Left lung (tissue), 10 donors: ENCODE measurements around the gene ATP2B3. TPM values are rescaled to one million over a fixed set of nuclear protein-coding genes. Genes with fewer than 3 reads are reported as not detected.

ENCODE experiments used
- ATAC-seq: fragments of 200-7000 bp; cut with Tn5 transposase; one replicate; pipeline ENCODE4 v1.9.1; 2020; ENCODE audit warnings: moderate library complexity
- DNase-seq, 4 donors: peaks; one replicate each; pipeline ENCODE4 v3.0.0-alpha.2; 2013 to 2020
- H3K27ac ChIP-seq, 2 donors: fragments of 200-600 bp; sonication (generic) in 1 of 2; one replicate each; pipeline versions ENCODE4 v1.5.0 to v1.8.0; 2020 to 2021
- H3K27me3 ChIP-seq, 2 donors: fragments of 200-600 bp; sonication (generic) in 1 of 2; one replicate each; pipeline versions ENCODE4 v1.5.0 to v1.8.0; 2020 to 2021
- H3K36me3 ChIP-seq, 2 donors: fragments of 200-600 bp; sonication (generic) in 1 of 2; one replicate each; pipeline versions ENCODE4 v1.5.0 to v1.8.0; 2020 to 2021
- H3K4me1 ChIP-seq, 2 donors: fragments of 200-600 bp; one replicate each; pipeline ENCODE4 v1.8.0; 2021
- H3K4me3 ChIP-seq, 2 donors: fragments of 200-600 bp; sonication (generic) in 1 of 2; one replicate each; pipeline versions ENCODE4 v1.5.0 to v1.8.0; 2020 to 2021; ENCODE audit warnings: mild to moderate bottlenecking in 1 of 2
- H3K9me3 ChIP-seq, 2 donors: fragments of 200-600 bp; sonication (generic) in 1 of 2; one replicate each; pipeline versions ENCODE4 v1.5.0 to v1.8.0; 2020 to 2021
- CTCF ChIP-seq, 2 donors: fragments of 200-600 bp; sonication (generic) in 1 of 2; IDR thresholded peaks; one replicate each; pipeline versions ENCODE4 v1.5.0 to v1.8.0; 2021; ENCODE audit warnings: antibody characterized with exemption in 2 of 2
- intact Hi-C, 2 donors: fragments of 100-400 bp; cut with DNase I; formaldehyde crosslinking; loops; one replicate each; pipeline versions ENCODE4 v1.11.2 to v1.14.2; 2022
- polyA plus RNA-seq, 6 donors: library from polyadenylated mRNA; unstranded; fragments of 120-200 nt; gene quantifications; one replicate each; pipeline ENCODE4 v1.2.1, GENCODE V29; 2013; ENCODE audit not compliant: insufficient read length in 6 of 6
- total RNA-seq, 2 donors: library from RNA; stranded (reverse); fragmentation: NEBNext Ultra II Directional; extraction: Animal tissue kit (Norgen Biotek cat#: 25700); gene quantifications; one replicate each; pipeline ENCODE4 v1.2.1, GENCODE V29; 2021
- donor health status: DM: no; HTN: yes; CAD: no.
- donor health status: DM: no; HTN: no; CAD: no.

Gene ATP2B3
- total and polyA plus RNA-seq, 8 donors: 0.10 to 0.33 (median 0.19) TPM; not detected in 2

- intact Hi-C loops: no loop called here
- no peaks in the 10 kb centered on the region for H3K36me3 ChIP-seq
- no peak for TF ChIP-seq CTCF (IDR thresholded peaks at IDR 0.05)
- ATAC-seq (no peak), DNase-seq (no peak)
- H3K9me3 ChIP-seq: no peaks in the 10 kb centered on the region
- no peaks in the 10 kb centered on the region for H3K4me1 ChIP-seq
- H3K27me3 ChIP-seq: peaks cover 4 to 16% of the 10 kb centered on the region in 2 donors
- H3K4me3 ChIP-seq: no peak overlapping the region
- H3K27ac ChIP-seq: no peak overlapping the region
Observed at GRCh38 chrX:153530411-153531129, 13.1 kb downstream of the ATP2B3 start.

DNA sequence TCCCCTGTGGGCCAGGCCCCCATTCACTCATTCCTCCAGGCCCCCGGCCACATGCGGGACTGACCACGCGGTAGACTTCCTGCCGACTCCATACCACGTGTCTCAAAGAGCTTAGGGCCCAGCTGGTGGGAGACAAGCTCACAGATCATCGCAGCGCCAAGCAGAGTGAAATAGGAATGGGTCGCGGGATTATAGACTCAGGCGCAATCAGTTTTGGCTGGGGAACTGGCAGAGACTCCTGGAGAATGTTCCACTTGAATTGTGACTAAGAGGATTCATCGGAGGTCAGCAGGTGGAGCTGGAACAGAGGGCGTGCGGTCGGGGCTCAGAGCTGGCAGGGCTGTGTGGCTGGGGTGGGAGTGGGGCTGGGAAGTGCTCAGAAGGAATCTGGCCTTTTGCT is 15.6 kb downstream of the ATP2B3 start:
- H3K27me3 ChIP-seq: peaks cover 0 to 4% of the 10 kb centered on the region in 2 donors
- H3K4me3 ChIP-seq: no peak overlapping the region
- DNase-seq (peak in 1 of 4 donors; percentile 25), ATAC-seq (no peak)
- no peak for TF ChIP-seq CTCF (IDR thresholded peaks at IDR 0.05)
- no peak overlapping the region for H3K27ac ChIP-seq
- no peaks in the 10 kb centered on the region for H3K36me3 ChIP-seq
- no peaks in the 10 kb centered on the region for H3K4me1 ChIP-seq
- H3K9me3 ChIP-seq: no peaks in the 10 kb centered on the region
- intact Hi-C loops: no loop called here

DNA sequence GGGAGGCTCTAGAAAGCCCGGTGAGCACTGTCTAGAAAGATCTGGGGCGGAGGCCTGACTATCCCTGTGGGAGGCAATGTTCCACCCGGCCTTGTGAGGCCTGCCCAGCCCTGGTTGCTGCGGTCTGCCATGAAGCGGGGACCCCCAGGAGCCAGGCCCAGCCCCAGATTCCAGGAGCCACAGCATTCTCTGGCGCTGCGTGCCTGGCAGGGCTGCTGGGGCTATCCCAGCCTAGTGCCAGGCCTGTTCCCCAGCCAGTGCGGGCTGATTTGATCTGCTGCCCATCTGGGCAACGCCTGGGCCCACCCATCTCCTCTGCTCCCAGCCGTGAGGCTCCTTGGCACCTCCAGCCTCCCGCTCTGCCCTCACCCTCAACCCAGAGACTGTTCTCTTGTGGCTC is 19.6 kb downstream of the ATP2B3 start:
- no peak for TF ChIP-seq CTCF (IDR thresholded peaks at IDR 0.05)
- Histone ChIP-seq H3K4me1 (no peaks in the 10 kb centered on the region), H3K27ac (no peak overlapping the region), H3K9me3 (no peaks in the 10 kb centered on the region), H3K4me3 (no peak overlapping the region), H3K36me3 (no peaks in the 10 kb centered on the region), H3K27me3 (peaks cover 0 to 17% of the 10 kb centered on the region in 2 donors)
- ATAC-seq (no peak), DNase-seq (no peak)
- intact Hi-C loops: no loop called here

DNA sequence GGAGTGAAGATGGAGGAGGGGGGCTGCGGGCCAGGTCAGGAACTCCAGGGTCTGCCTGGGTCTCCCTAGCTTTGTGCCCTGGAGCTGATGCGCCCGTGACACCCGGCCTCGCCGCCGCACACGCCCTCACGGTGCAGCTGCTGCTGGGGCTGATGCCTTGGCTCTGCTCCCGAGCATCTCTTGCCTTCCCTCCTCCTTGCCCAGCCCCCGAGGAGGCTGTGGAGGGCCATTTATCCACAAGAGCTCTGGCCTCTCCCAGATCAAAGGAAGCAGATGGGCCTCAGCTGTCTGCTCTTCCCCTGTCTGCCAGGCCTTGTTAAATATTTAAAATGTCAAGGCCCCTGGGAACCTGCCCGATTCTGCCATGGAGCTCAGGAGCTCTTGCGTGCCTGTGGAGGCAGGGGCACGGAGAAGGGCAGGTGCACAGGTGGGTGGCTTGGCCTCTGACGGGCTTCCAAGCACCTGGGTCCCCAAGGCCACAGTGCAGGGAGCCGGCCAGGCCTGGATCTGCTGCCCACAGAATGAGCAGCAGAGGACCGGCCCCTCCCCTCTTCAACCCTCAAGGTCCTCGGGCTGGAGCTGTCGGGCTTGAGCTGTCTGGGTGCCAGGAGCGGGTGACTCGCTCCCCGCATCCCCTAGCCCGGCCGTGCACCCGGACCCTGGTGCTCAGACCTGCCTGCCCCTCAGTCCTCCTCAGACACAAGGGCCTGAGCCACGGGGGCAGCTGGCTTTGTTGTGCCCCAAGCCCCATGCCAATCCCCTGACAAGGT is 20.3 kb downstream of the ATP2B3 start:
- ATAC-seq (no peak), DNase-seq (no peak)
- Histone ChIP-seq H3K27ac (no peak overlapping the region), H3K36me3 (no peaks in the 10 kb centered on the region), H3K27me3 (peaks cover 0 to 17% of the 10 kb centered on the region in 2 donors), H3K4me3 (no peak overlapping the region), H3K4me1 (no peaks in the 10 kb centered on the region), H3K9me3 (no peaks in the 10 kb centered on the region)
- TF ChIP-seq CTCF (IDR thresholded peaks at IDR 0.05): no peak
- intact Hi-C loops: no loop called here

GRCh38 chrX:153538424-153538823 is 21.0 kb downstream of the ATP2B3 start:
- no peak for DNase-seq
- Histone ChIP-seq H3K36me3 (no peaks in the 10 kb centered on the region), H3K4me3 (no peak overlapping the region), H3K9me3 (no peaks in the 10 kb centered on the region), H3K27ac (no peak overlapping the region), H3K4me1 (no peaks in the 10 kb centered on the region), H3K27me3 (peaks cover 0 to 17% of the 10 kb centered on the region in 2 donors)
- TF ChIP-seq CTCF (IDR thresholded peaks at IDR 0.05): no peak
- intact Hi-C loops: no loop called here
- ATAC-seq: no peak
